ENCODE measurements around the gene CHST8. TPM values are rescaled to one million over a fixed set of nuclear protein-coding genes. Genes with fewer than 3 reads are reported as not detected.
"Not testable (repeated sequence)": the region's sequence is repeated elsewhere in the genome, so short reads cannot be mapped to it uniquely, and the experiment has no call there.

The CHST8 gene
- total RNA-seq, 1 donor = 0.84 TPM

GRCh38 chr19:33606556-33606955 is 15.2 kb upstream of the CHST8 start:
- Histone ChIP-seq H3K4me1 (ENCODE audit: insufficient read depth, low read length) (no peaks in the 10 kb centered on the region), H3K4me3 (ENCODE audit: low read length) (no peak overlapping the region), H3K27me3 (ENCODE audit: insufficient read depth, low read length) (no peaks in the 10 kb centered on the region), H3K9me3 (ENCODE audit: low read depth, low read length) (peaks cover 3% of the 10 kb centered on the region)

- Histone ChIP-seq H3K4me1 (ENCODE audit: insufficient read depth, low read length) (no peaks in the 10 kb centered on the region), H3K4me3 (ENCODE audit: low read length) (no peak overlapping the region), H3K9me3 (ENCODE audit: low read depth, low read length) (no peaks in the 10 kb centered on the region), H3K27me3 (ENCODE audit: insufficient read depth, low read length) (no peaks in the 10 kb centered on the region)
Observed at GRCh38 chr19:33609353-33609752, 12.4 kb upstream of the CHST8 start.

GRCh38 chr19:33610588-33610987 is 11.2 kb upstream of the CHST8 start:
- Histone ChIP-seq H3K4me1 (ENCODE audit: insufficient read depth, low read length) (no peaks in the 10 kb centered on the region), H3K9me3 (ENCODE audit: low read depth, low read length) (no peaks in the 10 kb centered on the region), H3K27me3 (ENCODE audit: insufficient read depth, low read length) (no peaks in the 10 kb centered on the region), H3K4me3 (ENCODE audit: low read length) (no peak overlapping the region)

GRCh38 chr19:33612928-33613619 is 8.7 kb upstream of the CHST8 start:
- no peak overlapping the region for H3K4me3 ChIP-seq (ENCODE audit: low read length)
- H3K27me3 ChIP-seq (ENCODE audit: insufficient read depth, low read length) = no peaks in the 10 kb centered on the region
- no peaks in the 10 kb centered on the region for H3K9me3 ChIP-seq (ENCODE audit: low read depth, low read length)
- H3K4me1 ChIP-seq (ENCODE audit: insufficient read depth, low read length) = no peaks in the 10 kb centered on the region

GRCh38 chr19:33613620-33614000 is 8.1 kb upstream of the CHST8 start:
- Histone ChIP-seq H3K4me3 (ENCODE audit: low read length) (no peak overlapping the region), H3K27me3 (ENCODE audit: insufficient read depth, low read length) (no peaks in the 10 kb centered on the region), H3K4me1 (ENCODE audit: insufficient read depth, low read length) (no peaks in the 10 kb centered on the region), H3K9me3 (ENCODE audit: low read depth, low read length) (no peaks in the 10 kb centered on the region)

GRCh38 chr19:33616346-33616745 is 5.4 kb upstream of the CHST8 start:
- Histone ChIP-seq H3K4me3 (ENCODE audit: low read length) (no peak overlapping the region), H3K27me3 (ENCODE audit: insufficient read depth, low read length) (peaks cover 14% of the 10 kb centered on the region), H3K9me3 (ENCODE audit: low read depth, low read length) (no peaks in the 10 kb centered on the region), H3K4me1 (ENCODE audit: insufficient read depth, low read length) (no peaks in the 10 kb centered on the region)

- Histone ChIP-seq H3K4me1 (ENCODE audit: insufficient read depth, low read length) (no peaks in the 10 kb centered on the region), H3K27me3 (ENCODE audit: insufficient read depth, low read length) (peaks cover 14% of the 10 kb centered on the region), H3K9me3 (ENCODE audit: low read depth, low read length) (no peaks in the 10 kb centered on the region), H3K4me3 (ENCODE audit: low read length) (no peak overlapping the region)
Observed at GRCh38 chr19:33616857-33617256, 4.9 kb upstream of the CHST8 start.

- H3K4me1 ChIP-seq (ENCODE audit: insufficient read depth, low read length); H3K9me3 ChIP-seq (ENCODE audit: low read depth, low read length); H3K4me3 ChIP-seq (ENCODE audit: low read length): not testable (repeated sequence)
- peaks cover 18% of the 10 kb centered on the region for H3K27me3 ChIP-seq (ENCODE audit: insufficient read depth, low read length)
Observed at GRCh38 chr19:33618363-33618762, 3.4 kb upstream of the CHST8 start.

GRCh38 chr19:33618884-33619283 is 2.9 kb upstream of the CHST8 start:
- no peaks in the 10 kb centered on the region for H3K9me3 ChIP-seq (ENCODE audit: low read depth, low read length)
- peaks cover 22% of the 10 kb centered on the region for H3K27me3 ChIP-seq (ENCODE audit: insufficient read depth, low read length)
- H3K4me3 ChIP-seq (ENCODE audit: low read length) = no peak overlapping the region
- H3K4me1 ChIP-seq (ENCODE audit: insufficient read depth, low read length) = no peaks in the 10 kb centered on the region

GRCh38 chr19:33620611-33621010 is 1.1 kb upstream of the CHST8 start:
- peaks cover 32% of the 10 kb centered on the region for H3K27me3 ChIP-seq (ENCODE audit: insufficient read depth, low read length)

GRCh38 chr19:33621065-33621785 is 528 bp upstream of the CHST8 start:
- H3K4me1 ChIP-seq (ENCODE audit: insufficient read depth, low read length) = no peaks in the 10 kb centered on the region
- H3K27me3 ChIP-seq (ENCODE audit: insufficient read depth, low read length) = peaks cover 32% of the 10 kb centered on the region
- H3K9me3 ChIP-seq (ENCODE audit: low read depth, low read length) = no peaks in the 10 kb centered on the region
- H3K4me3 ChIP-seq (ENCODE audit: low read length) = no peak overlapping the region

More at GRCh38 chr19:33620611-33621010, 1.1 kb upstream of the CHST8 start:
- no peaks in the 10 kb centered on the region for H3K9me3 ChIP-seq (ENCODE audit: low read depth, low read length)
- no peaks in the 10 kb centered on the region for H3K4me1 ChIP-seq (ENCODE audit: insufficient read depth, low read length)
- no peak overlapping the region for H3K4me3 ChIP-seq (ENCODE audit: low read length)

GRCh38 chr19:33622505-33622808 is 704 bp downstream of the CHST8 start:
- H3K4me3 ChIP-seq (ENCODE audit: low read length) = no peak overlapping the region
- H3K9me3 ChIP-seq (ENCODE audit: low read depth, low read length) = no peaks in the 10 kb centered on the region
- H3K4me1 ChIP-seq (ENCODE audit: insufficient read depth, low read length) = no peaks in the 10 kb centered on the region
- H3K27me3 ChIP-seq (ENCODE audit: insufficient read depth, low read length) = peaks cover 32% of the 10 kb centered on the region

- no peaks in the 10 kb centered on the region for H3K9me3 ChIP-seq (ENCODE audit: low read depth, low read length)
- H3K4me1 ChIP-seq (ENCODE audit: insufficient read depth, low read length) = no peaks in the 10 kb centered on the region
- H3K4me3 ChIP-seq (ENCODE audit: low read length) = no peak overlapping the region
- peaks cover 32% of the 10 kb centered on the region for H3K27me3 ChIP-seq (ENCODE audit: insufficient read depth, low read length)
Observed at GRCh38 chr19:33622809-33623511, 1.2 kb downstream of the CHST8 start.

- no peaks in the 10 kb centered on the region for H3K4me1 ChIP-seq (ENCODE audit: insufficient read depth, low read length)
- no peak overlapping the region for H3K4me3 ChIP-seq (ENCODE audit: low read length)
- no peaks in the 10 kb centered on the region for H3K9me3 ChIP-seq (ENCODE audit: low read depth, low read length)
- peaks cover 32% of the 10 kb centered on the region for H3K27me3 ChIP-seq (ENCODE audit: insufficient read depth, low read length)
Observed at GRCh38 chr19:33624586-33624985, 2.8 kb downstream of the CHST8 start.

GRCh38 chr19:33627526-33627925 is 5.8 kb downstream of the CHST8 start:
- H3K4me1 ChIP-seq (ENCODE audit: insufficient read depth, low read length) = no peaks in the 10 kb centered on the region
- no peaks in the 10 kb centered on the region for H3K9me3 ChIP-seq (ENCODE audit: low read depth, low read length)
- H3K27me3 ChIP-seq (ENCODE audit: insufficient read depth, low read length) = peaks cover 19% of the 10 kb centered on the region
- no peak overlapping the region for H3K4me3 ChIP-seq (ENCODE audit: low read length)

All from mononuclear cell (primary cell).